HCT116 (cell line): ENCODE data around the gene PGGHG. TPM values are rescaled to one million over a fixed set of nuclear protein-coding genes. Genes with fewer than 3 reads are reported as not detected.
A peak's percentile ranks its signal among the peaks of the same experiment; 100 is the strongest.

Source experiments
- ATAC-seq: fragments of 200-7000 bp; cut with Tn5 transposase; 2 replicates; pipeline ENCODE4 v1.9.1; 2020; ENCODE audit warnings: mild to moderate bottlenecking, moderate library complexity
- BruUV-seq: library from RNA; stranded (reverse); fragments of 400-500 nt; replicated peaks from 2 replicates; lab custom pipeline; 2021; lab: Mats Ljungman, UMichigan
- CTCF ChIA-PET: fragments of 300-600 bp; sonication (Branson Sonifier 250); formaldehyde crosslinking; loops from one replicate; lab custom pipeline; 2021; ENCODE audit warnings: antibody characterized with exemption; lab: Charles Lee
- POLR2A ChIA-PET: fragments of 300-600, 350-600 bp; sonication (Branson Sonifier 250); formaldehyde crosslinking; loops from one replicate; lab custom pipeline; 2021; ENCODE audit warnings: antibody characterized with exemption; lab: Charles Lee
- RAD21 ChIA-PET, 2 experiments: fragments of 300-600 bp; sonication (Branson Sonifier 250); formaldehyde crosslinking; loops; one replicate each; lab custom pipeline; 2023; ENCODE audit warnings: low total read pairs in 2 of 2; ENCODE audit not compliant: uncharacterized antibody in 2 of 2, unreplicated experiment in 2 of 2, low non-redundant PET in 1 of 2; lab: Charles Lee
- DNase-seq: peaks from one replicate; pipeline ENCODE4 v3.0.0-alpha.2; 2010; ENCODE audit warnings: low read depth, low spot score
- H2AFZ ChIP-seq: fragments of 200-600 bp; shearing (Covaris generic), sonication (generic); 2 replicates; pipeline ENCODE4 v1.6.1; 2017; ENCODE audit warnings: low read depth, mixed run types, mixed read lengths, antibody characterized with exemption, low read length; ENCODE audit not compliant: poor library complexity, severe bottlenecking
- H3K27ac ChIP-seq: 2 replicates; pipeline ENCODE4 v1.5.1; 2012; ENCODE audit warnings: low read depth, low read length
- H3K27me3 ChIP-seq: fragments of 200-600 bp; sonication (generic); 2 replicates; pipeline ENCODE4 v1.6.1; 2016; ENCODE audit warnings: mixed run types, low read length, mixed read lengths; ENCODE audit not compliant: insufficient read depth
- H3K36me3 ChIP-seq, 2 experiments: fragments of 200-500 bp in 1 of 2; fragments of 200-600 bp in 1 of 2; sonication (Bioruptor generic) in 1 of 2; sonication (generic) in 1 of 2; 2 replicates each; pipeline versions ENCODE4 v1.5.1 to v1.6.1; 2014 to 2016; ENCODE audit warnings: low read length in 2 of 2, inconsistent platforms in 1 of 2, mixed read lengths in 1 of 2, mixed run types in 1 of 2; ENCODE audit not compliant: insufficient read depth in 2 of 2, control insufficient read depth in 1 of 2
- H3K4me1 ChIP-seq, 2 experiments: fragments of 200-600 bp in 1 of 2; sonication (generic) in 1 of 2; 2 replicates each; pipeline versions ENCODE4 v1.5.1 to v1.6.1; 2012 to 2017; ENCODE audit warnings: low read length in 2 of 2, inconsistent platforms in 1 of 2, mild to moderate bottlenecking in 1 of 2, mixed read lengths in 1 of 2, mixed run types in 1 of 2, moderate library complexity in 1 of 2; ENCODE audit not compliant: insufficient read depth in 2 of 2, control insufficient read depth in 1 of 2
- H3K4me2 ChIP-seq: fragments of 200-600 bp; sonication (generic); 2 replicates; pipeline ENCODE4 v1.6.1; 2017; ENCODE audit warnings: mixed run types, low read length, mixed read lengths
- H3K4me3 ChIP-seq, 2 experiments: fragments of 200-600 bp in 1 of 2; sonication (generic) in 1 of 2; replicated peaks in 1 of 2; 2 replicates each; pipeline ENCODE4 v1.5.1; 2011 to 2016; ENCODE audit warnings: low read length in 2 of 2, control low read depth in 1 of 2, low read depth in 1 of 2, mild to moderate bottlenecking in 1 of 2, mixed read lengths in 1 of 2, mixed run types in 1 of 2
- H3K79me2 ChIP-seq: fragments of 200-600 bp; sonication (generic); 2 replicates; pipeline ENCODE4 v1.6.1; 2017; ENCODE audit warnings: mild to moderate bottlenecking, mixed run types, low read length, moderate library complexity, mixed read lengths; ENCODE audit not compliant: insufficient read depth
- H3K9ac ChIP-seq: fragments of 200-600 bp; sonication (generic); 2 replicates; pipeline ENCODE4 v1.6.1; 2016; ENCODE audit warnings: low read length, mixed read lengths
- H3K9me2 ChIP-seq: fragments of 200-600 bp; sonication (generic), shearing (Covaris generic); 2 replicates; pipeline ENCODE4 v1.6.1; 2017; ENCODE audit warnings: mixed run types, mild to moderate bottlenecking, moderate library complexity; ENCODE audit not compliant: insufficient read depth
- H3K9me3 ChIP-seq, 2 experiments: fragments of 200-500 bp in 1 of 2; fragments of 200-600 bp in 1 of 2; sonication (Bioruptor generic) in 1 of 2; sonication (generic) in 1 of 2; 2 replicates each; pipeline ENCODE4 v1.6.1; 2014 to 2017; ENCODE audit warnings: low read length in 2 of 2, mixed read lengths in 2 of 2, inconsistent platforms in 1 of 2, low read depth in 1 of 2, mild to moderate bottlenecking in 1 of 2, mixed run types in 1 of 2, moderate library complexity in 1 of 2; ENCODE audit not compliant: control insufficient read depth in 1 of 2, insufficient read depth in 1 of 2
- H4K20me1 ChIP-seq: fragments of 200-600 bp; sonication (generic), shearing (Covaris generic); 2 replicates; pipeline ENCODE4 v1.6.1; 2017; ENCODE audit warnings: mixed run types, mild to moderate bottlenecking, moderate library complexity; ENCODE audit not compliant: insufficient read depth
- CBX3 ChIP-seq: IDR thresholded peaks from 2 replicates; pipeline ENCODE4 v1.6.1; 2012; ENCODE audit warnings: low read depth
- EGR1 ChIP-seq: IDR thresholded peaks from 2 replicates; pipeline ENCODE4 v1.6.1; 2012; ENCODE audit warnings: low read depth
- ELF1 ChIP-seq: IDR thresholded peaks from 2 replicates; pipeline ENCODE4 v1.6.1; 2012; ENCODE audit warnings: low read depth, borderline replicate concordance
- EZH2phosphoT487 ChIP-seq: fragments of 200-600 bp; IDR thresholded peaks from 2 replicates; pipeline ENCODE4 v1.6.1; 2018; ENCODE audit warnings: antibody characterized with exemption, borderline replicate concordance
- FOSL1 ChIP-seq: IDR thresholded peaks from 2 replicates; pipeline ENCODE4 v1.6.1; 2012; ENCODE audit warnings: low read depth
- JUND ChIP-seq: IDR thresholded peaks from 2 replicates; pipeline ENCODE4 v1.6.1; 2012
- POLR2A ChIP-seq: IDR thresholded peaks from 2 replicates; pipeline ENCODE4 v1.7.0; 2011; ENCODE audit warnings: borderline replicate concordance; ENCODE audit not compliant: insufficient read depth, insufficient read length; ENCODE audit errors: extremely low read depth
- POLR2AphosphoS5 ChIP-seq: IDR thresholded peaks from 2 replicates; pipeline ENCODE4 v1.6.1; 2011; ENCODE audit warnings: mild to moderate bottlenecking, low read depth, low read length, moderate library complexity
- RAD21 ChIP-seq: IDR thresholded peaks from 2 replicates; pipeline ENCODE4 v1.6.1; 2012; ENCODE audit warnings: low read depth, mild to moderate bottlenecking
- SIN3A ChIP-seq: IDR thresholded peaks from 2 replicates; pipeline ENCODE4 v1.6.1; 2012; ENCODE audit warnings: low read depth
- SP1 ChIP-seq: IDR thresholded peaks from 2 replicates; pipeline ENCODE4 v1.6.1; 2012; ENCODE audit warnings: low read depth
- SRF ChIP-seq: IDR thresholded peaks from 2 replicates; pipeline ENCODE4 v1.6.1; 2012; ENCODE audit warnings: low read depth
- ZFX ChIP-seq: fragments of 450-650 bp; IDR thresholded peaks from 2 replicates; pipeline ENCODE4 v1.6.1; 2017
- intact Hi-C: fragments of 100-400 bp; cut with micrococcal nuclease; formaldehyde crosslinking; loops from 2 replicates; pipeline ENCODE4 v1.10.0; 2022
- total RNA-seq: library from RNA; stranded (reverse); gene quantifications from one replicate; pipeline ENCODE4 v1.2.1, GENCODE V29; 2021; ENCODE audit not compliant: unreplicated experiment
- TF ChIP-seq, protein P1 (sequence below): IDR thresholded peaks from 2 replicates; pipeline ENCODE4 v1.6.1; 2012
- TF ChIP-seq, protein P2 (sequence below): IDR thresholded peaks from 2 replicates; pipeline ENCODE4 v1.6.1; 2012
- TF ChIP-seq, protein P3 (sequence below), 3 experiments: fragments of 200-600 bp in 1 of 3; sonication (generic) in 1 of 3; IDR thresholded peaks in 2 of 3; conservative IDR thresholded peaks in 1 of 3; 2 replicates each; pipeline ENCODE4 v1.5.1; 2012 to 2017; ENCODE audit warnings: low read depth in 2 of 3, low read length in 2 of 3, antibody characterized with exemption in 1 of 3, borderline replicate concordance in 1 of 3, control low read depth in 1 of 3, mild to moderate bottlenecking in 1 of 3, mixed read lengths in 1 of 3, mixed run types in 1 of 3, moderate library complexity in 1 of 3; ENCODE audit not compliant: insufficient read depth in 1 of 3

Gene PGGHG
- total RNA-seq, 1 experiment from 2014 or later: 57.5 TPM

DNA sequence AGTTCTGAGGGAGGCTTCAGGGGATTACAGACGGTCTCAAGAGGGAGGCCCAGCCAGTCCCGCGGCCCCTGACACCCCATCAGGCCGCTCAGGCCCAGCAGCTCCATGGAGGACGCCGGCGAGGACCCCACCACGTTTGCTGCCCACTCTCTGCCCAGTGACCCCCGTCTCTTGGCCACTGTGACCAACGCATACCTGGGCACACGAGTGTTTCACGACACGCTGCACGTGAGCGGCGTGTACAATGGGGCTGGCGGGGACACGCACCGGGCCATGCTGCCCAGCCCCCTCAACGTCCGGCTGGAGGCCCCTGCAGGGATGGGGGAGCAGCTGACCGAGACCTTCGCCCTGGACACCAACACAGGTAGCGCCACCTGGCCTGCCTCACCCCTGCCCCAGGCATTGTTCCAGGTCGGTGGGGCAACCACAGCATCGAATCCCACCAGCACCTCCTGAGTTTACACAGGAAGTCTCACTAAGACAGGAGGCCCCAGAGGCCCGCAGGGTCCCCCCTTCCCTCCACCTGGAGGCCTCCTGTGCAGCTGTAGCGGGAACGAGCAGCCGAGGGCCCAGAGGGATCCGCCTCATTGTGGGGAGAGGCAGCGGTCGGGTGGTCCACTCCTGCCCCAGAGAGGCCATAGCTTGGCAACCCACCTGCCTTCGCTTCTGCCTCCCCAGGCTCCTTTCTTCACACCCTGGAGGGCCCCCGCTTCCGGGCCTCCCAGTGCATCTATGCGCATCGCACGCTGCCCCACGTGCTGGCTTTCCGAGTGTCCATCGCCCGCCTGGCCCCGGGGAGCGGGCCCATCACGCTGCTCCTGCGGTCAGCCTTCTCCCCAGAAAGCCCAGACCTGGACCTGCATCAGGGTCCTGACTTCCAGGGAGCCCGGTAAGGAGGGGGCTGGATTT is 1.0 kb downstream of the PGGHG start:
- POLR2A ChIA-PET: no interaction called here
- BruUV-seq: TSS peak; percentile 61
- no peak for DNase-seq
- H3K4me1 ChIP-seq: peaks cover 14 to 25% of the 10 kb centered on the region in 2 experiments
- H3K36me3 ChIP-seq: peaks cover 0 to 5% of the 10 kb centered on the region in 2 experiments; a peak in 3 of 4 replicates
- no peaks in the 10 kb centered on the region for H4K20me1 ChIP-seq
- H3K9me2 ChIP-seq: no peaks in the 10 kb centered on the region
- TF ChIP-seq EZH2phosphoT487: no peak
- no peak for TF ChIP-seq CBX3
- TF ChIP-seq ZFX: no peak
- TF ChIP-seq ELF1: no peak
- TF ChIP-seq, protein P1, sequence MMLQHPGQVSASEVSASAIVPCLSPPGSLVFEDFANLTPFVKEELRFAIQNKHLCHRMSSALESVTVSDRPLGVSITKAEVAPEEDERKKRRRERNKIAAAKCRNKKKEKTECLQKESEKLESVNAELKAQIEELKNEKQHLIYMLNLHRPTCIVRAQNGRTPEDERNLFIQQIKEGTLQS: no peak
- intact Hi-C loops: loop anchor here (5.0 kb wide), 1 partner anchor 53 kb away; the partner anchor contains the start of genes PSMD13 and SIRT3
- ATAC-seq: no peak
- H3K27me3 ChIP-seq: no peaks in the 10 kb centered on the region
- no peaks in the 10 kb centered on the region for H3K9me3 ChIP-seq
- peak overlapping the region; percentile 68 for H3K9ac ChIP-seq
- CTCF ChIA-PET: no interaction called here
- peaks cover 7% of the 10 kb centered on the region; the same call in 1 of the 2 replicates for H3K79me2 ChIP-seq
- H3K27ac ChIP-seq: peak overlapping the region; percentile 56; the same call in 1 of the 2 replicates
- peak overlapping the region; percentile 90 for H3K4me2 ChIP-seq
- peak overlapping the region; percentile 59 to 63 for H3K4me3 ChIP-seq
- H2AFZ ChIP-seq: no peak overlapping the region
- RAD21 ChIA-PET: no interaction called here

DNA sequence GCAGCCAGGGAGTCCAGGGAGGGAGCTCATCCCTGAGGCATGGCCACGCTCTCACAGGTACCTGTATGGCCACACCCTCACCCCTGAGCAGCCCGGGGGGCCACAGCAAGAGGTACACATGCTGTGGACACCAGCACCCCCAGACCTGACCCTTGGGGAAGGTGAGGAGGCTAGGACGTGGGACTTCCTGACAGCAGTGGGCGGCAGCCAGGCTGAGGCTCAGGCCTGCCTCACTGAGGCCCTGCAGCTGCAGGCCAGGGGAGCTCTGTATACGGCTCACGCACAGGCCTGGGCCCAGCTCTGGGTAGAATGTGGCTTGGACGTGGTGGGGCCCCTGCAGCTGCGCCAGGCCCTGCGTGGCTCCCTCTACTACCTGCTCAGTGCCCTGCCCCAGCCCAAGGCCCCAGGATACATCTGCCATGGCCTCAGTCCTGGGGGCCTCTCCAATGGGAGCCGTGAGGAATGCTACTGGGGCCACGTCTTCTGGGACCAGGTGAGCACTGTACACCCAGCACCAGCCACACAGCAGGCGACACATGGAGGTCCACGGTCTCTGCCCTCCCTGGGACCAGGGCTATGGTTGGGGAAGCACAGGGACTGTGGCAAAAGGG is 1.8 kb downstream of the PGGHG start:
- RAD21 ChIA-PET: no interaction called here
- intact Hi-C loops: no loop called here
- TF ChIP-seq RAD21 (no peak), FOSL1 (no peak), SRF (no peak), ZFX (no peak), SIN3A (no peak), JUND (no peak), POLR2A (no peak), SP1 (no peak), ELF1 (no peak), POLR2AphosphoS5 (no peak), EGR1 (no peak)
- TF ChIP-seq, protein P2, sequence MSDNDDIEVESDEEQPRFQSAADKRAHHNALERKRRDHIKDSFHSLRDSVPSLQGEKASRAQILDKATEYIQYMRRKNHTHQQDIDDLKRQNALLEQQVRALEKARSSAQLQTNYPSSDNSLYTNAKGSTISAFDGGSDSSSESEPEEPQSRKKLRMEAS: no peak
- TF ChIP-seq, protein P1: no peak
- TF ChIP-seq, protein P3, sequence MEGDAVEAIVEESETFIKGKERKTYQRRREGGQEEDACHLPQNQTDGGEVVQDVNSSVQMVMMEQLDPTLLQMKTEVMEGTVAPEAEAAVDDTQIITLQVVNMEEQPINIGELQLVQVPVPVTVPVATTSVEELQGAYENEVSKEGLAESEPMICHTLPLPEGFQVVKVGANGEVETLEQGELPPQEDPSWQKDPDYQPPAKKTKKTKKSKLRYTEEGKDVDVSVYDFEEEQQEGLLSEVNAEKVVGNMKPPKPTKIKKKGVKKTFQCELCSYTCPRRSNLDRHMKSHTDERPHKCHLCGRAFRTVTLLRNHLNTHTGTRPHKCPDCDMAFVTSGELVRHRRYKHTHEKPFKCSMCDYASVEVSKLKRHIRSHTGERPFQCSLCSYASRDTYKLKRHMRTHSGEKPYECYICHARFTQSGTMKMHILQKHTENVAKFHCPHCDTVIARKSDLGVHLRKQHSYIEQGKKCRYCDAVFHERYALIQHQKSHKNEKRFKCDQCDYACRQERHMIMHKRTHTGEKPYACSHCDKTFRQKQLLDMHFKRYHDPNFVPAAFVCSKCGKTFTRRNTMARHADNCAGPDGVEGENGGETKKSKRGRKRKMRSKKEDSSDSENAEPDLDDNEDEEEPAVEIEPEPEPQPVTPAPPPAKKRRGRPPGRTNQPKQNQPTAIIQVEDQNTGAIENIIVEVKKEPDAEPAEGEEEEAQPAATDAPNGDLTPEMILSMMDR (IDR thresholded peaks at IDR 0.05 in 2 of 3, conservative IDR thresholded peaks at IDR 0.05 in 1 of 3; ENCODE audit: borderline replicate concordance in 1 of 3, insufficient read depth in 1 of 3, low read depth in 2 of 3, low read length in 2 of 3): no peak

More for the DNA sequence above, 1.8 kb downstream of the PGGHG start:
- ATAC-seq (no peak), DNase-seq (no peak)
- Histone ChIP-seq H3K9me2 (no peaks in the 10 kb centered on the region), H3K9me3 (no peaks in the 10 kb centered on the region), H4K20me1 (no peaks in the 10 kb centered on the region), H3K4me3 (no peak overlapping the region), H3K4me2 (no peak overlapping the region), H3K79me2 (peaks cover 7% of the 10 kb centered on the region; the same call in 1 of the 2 replicates), H3K27ac (peak overlapping the region; percentile 29; the same call in 1 of the 2 replicates), H3K9ac (no peak overlapping the region), H2AFZ (no peak overlapping the region), H3K36me3 (peaks cover 0 to 5% of the 10 kb centered on the region in 2 experiments; a peak in 3 of 4 replicates), H3K27me3 (no peaks in the 10 kb centered on the region), H3K4me1 (peaks cover 14 to 25% of the 10 kb centered on the region in 2 experiments)
- CTCF ChIA-PET: no interaction called here
- BruUV-seq: no TSS peak
- POLR2A ChIA-PET: no interaction called here
